ENCODE measurements around the gene KCNIP4. TPM values are rescaled to one million over a fixed set of nuclear protein-coding genes. Genes with fewer than 3 reads are reported as not detected.

KCNIP4 gene
- total and polyA plus RNA-seq, 2 of the 8 experiments (the other 6 are each of a cell fraction or from before 2014, with no cell fraction given): 0.06 TPM; not detected in 1

DNA sequence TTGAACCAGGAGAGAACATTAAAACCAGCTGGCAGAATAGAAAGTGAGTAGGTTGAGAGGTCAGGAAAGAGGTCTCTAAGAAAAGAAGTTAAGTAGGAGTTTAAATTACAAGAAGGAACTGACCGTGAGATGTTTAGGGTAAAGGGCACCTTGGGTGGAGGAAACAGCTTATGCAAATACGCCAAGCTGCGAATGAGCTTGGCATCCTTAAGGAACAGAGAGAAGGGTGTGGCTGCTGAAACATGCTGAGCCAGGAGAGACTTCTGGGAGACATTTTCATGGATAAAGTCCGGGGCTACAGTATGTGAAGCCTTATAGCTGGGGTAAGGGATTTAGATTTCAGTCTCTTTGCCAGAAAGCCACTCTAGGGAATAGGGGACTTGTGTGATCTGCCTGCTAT is 249.1 kb downstream of the KCNIP4 start (continued):
- TF ChIP-seq FOSL1 (IDR thresholded peaks at IDR 0.05; ENCODE audit: insufficient read depth, low read depth, low read length): no peak

All from H1 (cell line).